NCI-H460 (cell line): ENCODE data around the gene MYOCOS. TPM values are rescaled to one million over a fixed set of nuclear protein-coding genes. Genes with fewer than 3 reads are reported as not detected.
"Not testable (repeated sequence)": the region's sequence is repeated elsewhere in the genome, so short reads cannot be mapped to it uniquely, and the experiment has no call there.

ENCODE experiments used
- DNase-seq: peaks from one replicate; pipeline ENCODE4 v3.0.0-alpha.2; 2016; ENCODE audit warnings: low read depth; ENCODE audit errors: extremely low read depth
- polyA plus RNA-seq: library from polyadenylated mRNA; depleted of rRNA; stranded (reverse); fragments of >200 nt; gene quantifications from 2 replicates; pipeline ENCODE4 v1.2.3, GENCODE V29; 2014; cell fraction: nucleus; rRNA removed
- total RNA-seq: library from RNA; depleted of rRNA; stranded (reverse); fragments of >200 nt; shearing (Covaris generic); gene quantifications from 2 replicates; pipeline ENCODE4 v1.2.3, GENCODE V29; 2014; rRNA removed

MYOCOS gene, protein sequence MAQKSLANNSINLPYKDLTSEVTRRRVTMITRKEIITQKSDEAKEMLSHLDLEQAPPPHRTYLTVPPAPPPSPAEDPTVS
- not detected in 2 replicates for total RNA-seq
- not detected in 2 replicates for polyA plus RNA-seq

DNA sequence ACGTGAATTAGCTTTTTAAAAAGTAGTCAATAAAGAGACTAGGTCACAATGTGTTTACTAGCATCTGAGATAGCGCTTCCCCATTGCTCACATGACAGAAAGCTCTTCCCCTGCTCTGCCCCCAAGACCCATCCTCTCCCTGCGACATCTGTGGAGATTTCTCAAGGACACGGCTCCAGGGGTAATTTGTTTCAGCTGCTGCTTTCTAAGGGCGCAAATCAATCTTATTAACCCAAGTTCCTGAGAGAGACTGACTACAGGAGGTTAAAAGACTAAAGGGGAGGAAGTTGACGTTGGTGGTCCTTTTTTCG, at the start of gene MYOCOS:
Gene MYOCOS, plus strand, starts transcription at position 92 of the 311 bp plus-strand sequence. CDS start 1,641 bp downstream, outside the sequence.
- DNase-seq: no peak

DNA sequence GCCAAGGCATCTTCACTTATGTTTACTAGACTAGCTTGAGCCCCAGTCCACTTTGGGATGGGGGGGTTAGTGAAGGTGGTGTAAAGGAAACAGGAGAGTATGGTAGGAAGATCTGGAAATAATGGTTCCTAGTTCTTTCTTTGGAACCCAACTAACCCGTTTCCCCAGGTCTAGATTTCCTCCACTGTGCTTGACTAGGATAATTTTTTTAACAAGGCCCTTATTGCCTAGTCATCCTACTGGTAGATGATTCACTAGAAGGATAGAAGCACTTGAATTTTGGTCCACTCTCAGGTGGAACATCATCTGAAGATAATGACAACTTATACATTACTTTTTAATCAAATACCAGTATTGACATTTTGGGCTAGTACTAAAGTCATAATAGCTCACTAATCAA, 45.9 kb upstream of the MYOCOS start:
- no peak for DNase-seq

DNA sequence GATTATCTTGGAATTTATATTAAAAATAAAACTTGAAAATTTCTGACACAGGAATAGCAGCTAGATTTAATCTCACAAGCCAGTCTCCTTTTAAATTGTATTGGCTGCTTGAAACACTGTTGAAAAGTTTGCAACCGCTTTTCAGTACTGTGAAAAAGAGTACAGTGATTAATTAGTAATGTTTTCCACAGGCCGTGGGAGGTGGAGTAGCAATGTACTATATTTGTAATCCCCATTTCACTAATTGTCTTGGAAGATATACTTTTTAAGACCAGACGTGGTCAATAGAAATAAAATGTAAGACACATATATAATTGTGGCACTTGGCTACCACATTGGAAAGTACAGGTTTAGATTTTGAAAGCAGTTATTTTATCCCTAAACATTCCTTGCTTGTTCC, 40.8 kb upstream of the MYOCOS start:
- DNase-seq: no peak

DNA sequence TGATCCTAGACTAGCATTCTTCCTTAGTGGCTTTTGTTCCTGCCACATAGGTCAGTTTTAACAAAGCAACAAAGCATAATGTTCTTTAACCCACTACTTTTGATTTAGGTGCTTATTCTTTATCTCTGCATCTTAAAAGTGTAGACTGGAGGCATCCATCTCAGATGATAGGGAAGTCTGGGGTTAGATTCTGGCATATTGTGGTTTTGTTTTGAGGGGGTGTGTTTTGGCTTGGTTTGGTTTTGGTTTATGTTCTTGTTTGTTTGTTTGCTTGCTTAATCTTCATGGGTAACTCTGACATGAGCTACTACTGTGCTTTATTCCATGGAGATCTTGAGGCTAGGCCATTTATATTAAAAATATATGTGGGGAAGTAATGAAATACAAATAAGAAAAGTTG, 40.3 kb upstream of the MYOCOS start:
- DNase-seq: no peak

DNA sequence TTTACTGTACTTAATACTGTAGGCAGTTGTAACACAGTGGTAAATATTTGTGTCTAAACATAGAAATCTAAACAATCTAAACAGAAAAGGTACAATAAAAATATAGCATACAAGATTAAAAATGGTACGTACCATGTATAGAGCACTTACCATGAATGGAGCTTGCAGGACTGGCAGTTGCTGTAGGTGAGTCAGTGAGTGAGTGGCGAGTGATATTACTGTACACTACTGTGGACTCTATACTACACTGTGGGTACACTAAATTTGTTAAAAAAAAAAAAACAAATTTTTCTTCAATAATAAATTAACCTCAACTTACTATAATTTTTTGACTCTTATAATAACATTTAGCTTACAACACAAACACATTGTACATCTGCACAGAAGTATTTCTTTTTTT, 39.5 kb upstream of the MYOCOS start:
- DNase-seq: no peak

DNA sequence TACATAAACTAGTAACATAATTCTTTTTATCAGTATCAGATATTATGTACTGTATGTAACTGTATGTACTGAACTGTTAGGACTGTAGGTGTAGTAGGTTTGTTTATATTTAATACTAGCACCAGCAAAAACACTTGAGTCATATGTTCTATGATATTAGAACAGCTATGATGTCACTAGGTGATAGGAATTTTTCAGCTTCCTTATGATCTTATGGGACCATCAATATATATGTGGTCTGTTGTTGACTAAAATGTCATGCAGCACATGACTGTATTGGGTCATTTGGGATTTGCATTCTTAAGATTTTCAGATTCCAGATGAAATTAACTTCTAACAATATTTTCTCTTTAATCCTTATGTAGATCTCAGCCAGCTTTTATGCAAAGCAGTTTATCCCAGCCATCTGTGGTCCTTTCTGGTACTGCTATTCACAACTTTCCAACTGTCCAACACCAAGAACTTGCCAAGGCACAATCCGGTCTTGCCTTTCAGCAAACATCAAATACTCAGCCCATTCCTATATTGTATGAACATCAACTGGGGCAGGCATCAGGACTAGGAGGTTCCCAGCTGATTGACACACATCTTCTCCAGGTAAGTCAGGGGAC, 38.3 kb upstream of the MYOCOS start:
- no peak for DNase-seq

DNA sequence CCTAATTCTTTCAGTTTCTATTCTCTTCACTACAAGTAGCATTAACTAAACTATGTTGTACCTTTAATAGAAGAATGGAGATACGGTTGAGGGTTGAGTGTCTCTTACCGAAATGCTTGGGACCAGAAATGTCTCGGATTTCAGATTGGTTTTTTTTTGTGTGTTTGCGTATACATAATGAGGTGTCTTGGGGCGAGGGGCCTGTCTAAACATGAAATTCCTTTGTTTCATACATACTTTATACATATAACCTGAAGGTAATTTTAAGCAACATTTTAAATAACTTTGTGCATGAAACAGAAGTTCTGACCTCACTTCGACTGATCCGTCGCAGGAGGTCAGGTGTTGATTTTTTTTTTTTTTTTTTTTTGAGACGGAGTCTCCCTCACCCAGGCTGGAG, 36.3 kb upstream of the MYOCOS start:
- DNase-seq: no peak

DNA sequence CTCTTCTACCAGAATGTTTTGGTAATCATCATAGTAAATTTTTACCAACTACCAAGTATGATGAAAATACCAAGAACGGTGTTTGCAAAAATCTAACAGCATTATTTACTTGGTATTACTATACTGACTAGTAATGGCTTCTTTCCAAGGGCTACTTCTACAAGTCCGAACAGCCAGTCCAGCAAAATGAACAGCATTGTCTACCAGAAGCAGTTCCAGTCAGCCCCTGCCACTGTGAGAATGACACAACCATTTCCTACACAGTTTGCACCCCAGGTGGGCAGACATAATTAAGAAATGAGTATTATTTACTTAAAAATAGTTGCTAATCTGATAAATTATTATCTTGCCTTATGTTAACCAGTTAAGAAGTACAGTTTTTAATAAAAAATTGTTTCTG, 33.8 kb upstream of the MYOCOS start:
- no peak for DNase-seq

DNA sequence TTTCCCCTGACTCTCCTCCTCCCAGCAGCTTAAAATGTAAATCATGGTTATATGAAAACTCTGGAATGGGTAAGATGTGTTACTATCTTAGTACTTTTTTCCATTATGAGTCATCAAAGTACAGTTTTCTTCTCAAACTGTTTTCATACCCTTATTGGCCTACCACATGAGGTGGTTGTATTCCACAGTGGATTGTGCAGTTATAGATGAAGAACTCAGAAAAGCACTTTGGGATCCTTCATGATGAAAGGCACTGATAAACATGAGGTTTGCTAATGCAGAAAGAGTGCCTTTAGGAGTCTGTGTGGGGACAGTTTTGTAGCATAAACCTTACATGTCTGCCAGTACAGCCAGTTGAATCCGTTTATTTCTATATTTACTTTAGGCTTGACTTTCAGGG, 32.0 kb upstream of the MYOCOS start:
- DNase-seq: no peak

DNA sequence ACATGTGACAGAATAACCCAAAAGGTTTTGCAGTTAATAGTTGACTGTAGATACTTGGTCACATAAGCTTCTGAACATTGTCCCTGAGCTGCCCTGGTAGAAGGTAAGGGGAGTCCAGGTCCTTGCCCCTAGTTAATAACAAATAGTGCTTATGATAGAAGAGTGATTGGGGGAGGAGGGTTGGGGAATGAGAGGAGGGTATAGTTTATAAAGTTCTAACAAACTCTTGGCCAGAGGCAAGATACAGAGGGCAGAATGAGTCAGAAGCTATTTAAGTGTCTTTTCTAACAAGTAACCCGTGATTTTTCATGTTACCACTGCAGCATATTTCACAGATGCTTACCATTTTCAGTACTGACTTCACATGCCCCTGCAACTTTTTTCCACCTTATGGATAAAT, 26.7 kb upstream of the MYOCOS start:
- no peak for DNase-seq

DNA sequence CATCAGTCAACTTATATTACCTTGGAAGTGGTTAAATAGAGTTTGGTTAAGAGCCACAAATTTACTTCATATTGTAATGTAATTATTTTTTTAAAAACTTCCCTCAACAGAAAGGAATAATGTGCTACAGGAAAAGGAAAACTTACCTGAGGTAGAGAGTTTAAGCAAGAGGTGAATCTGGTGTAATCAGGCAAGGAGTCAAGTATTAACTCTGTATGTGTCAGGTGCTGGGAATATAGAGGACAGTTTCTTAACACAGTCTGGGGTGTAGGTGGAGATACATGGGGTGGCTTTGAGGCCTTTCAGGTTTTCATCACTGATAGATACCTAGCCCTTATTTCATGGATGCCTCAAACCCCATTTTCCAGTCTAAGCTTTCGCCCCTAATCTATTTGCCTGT, 25.9 kb upstream of the MYOCOS start:
- no peak for DNase-seq

DNA sequence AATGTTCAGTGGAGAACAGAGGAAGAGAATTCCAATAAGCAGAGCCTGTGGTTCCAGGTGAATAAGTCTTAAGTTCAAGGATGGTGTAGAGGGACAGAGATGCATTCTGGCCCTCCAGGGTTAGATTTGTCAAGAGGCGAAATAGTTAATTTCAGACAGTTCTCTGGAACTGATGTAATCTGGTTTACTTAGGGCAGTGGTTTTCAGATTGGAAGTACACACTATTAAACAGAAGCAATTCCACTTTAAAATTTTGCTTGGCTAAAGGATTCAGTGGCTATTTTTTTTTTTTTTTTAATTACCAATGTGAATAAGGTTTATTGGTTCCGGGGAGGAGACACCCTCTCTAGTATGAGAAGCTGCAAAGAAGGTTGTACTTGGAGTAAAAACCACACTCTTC, 25.3 kb upstream of the MYOCOS start:
- no peak for DNase-seq

DNA sequence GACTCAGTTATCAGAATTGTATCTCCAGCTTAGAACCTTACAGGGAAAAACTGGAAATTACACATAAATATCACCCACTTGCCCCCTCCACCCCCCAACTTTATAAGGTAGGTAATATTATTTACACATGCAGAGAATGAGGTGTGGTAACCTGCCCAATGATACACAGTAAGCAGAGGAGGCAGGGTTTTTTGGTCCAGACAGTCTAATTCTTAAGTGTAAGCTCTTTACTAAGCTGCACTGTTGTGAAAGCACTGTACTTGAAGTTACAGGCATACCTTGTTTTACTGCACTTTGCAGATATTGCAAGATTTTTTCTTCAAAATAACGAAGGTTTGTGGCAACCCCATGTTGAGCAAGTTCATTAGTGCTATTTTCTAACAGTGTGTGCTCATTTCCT, 24.8 kb upstream of the MYOCOS start:
- DNase-seq: no peak

DNA sequence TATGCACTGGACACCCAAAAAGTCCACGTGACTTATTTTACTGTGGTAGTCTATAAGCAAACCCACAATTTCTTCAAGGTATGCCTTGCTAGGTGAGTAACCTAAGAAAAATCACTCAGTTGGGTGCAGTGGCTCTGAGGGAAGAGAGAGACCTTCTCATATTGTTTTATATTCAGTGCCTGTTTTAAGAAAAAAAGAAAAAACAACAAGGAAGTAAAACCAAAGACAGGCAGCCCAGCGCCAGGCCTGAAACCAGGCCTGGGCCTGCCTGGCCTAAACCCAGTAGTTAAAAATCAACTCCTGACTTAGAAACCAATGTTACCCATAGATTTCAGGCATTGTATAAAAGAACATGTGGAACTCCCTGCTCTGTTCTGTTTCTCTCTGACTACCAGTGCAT, 21.7 kb upstream of the MYOCOS start:
- DNase-seq: not testable (repeated sequence)

DNA sequence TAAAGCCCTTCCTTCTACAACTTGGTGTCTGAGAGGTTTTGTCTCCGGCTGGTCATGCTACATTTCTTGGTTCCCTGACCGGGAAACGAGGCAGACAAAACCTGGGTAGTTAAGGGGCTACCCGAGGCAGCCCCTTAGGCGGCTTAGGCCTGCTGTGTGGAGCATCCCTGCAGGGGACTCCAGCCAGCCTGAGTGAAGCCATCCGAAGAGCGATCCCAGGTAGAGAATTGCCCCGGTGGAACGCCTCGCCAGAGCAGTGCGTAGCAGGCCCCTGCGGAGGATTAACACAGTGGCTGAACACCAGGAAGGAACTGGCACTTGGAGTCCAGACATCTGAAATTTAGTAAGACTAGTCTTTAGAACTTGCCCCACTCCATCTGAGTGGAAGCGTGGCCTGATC, 21.2 kb upstream of the MYOCOS start:
- no peak for DNase-seq

DNA sequence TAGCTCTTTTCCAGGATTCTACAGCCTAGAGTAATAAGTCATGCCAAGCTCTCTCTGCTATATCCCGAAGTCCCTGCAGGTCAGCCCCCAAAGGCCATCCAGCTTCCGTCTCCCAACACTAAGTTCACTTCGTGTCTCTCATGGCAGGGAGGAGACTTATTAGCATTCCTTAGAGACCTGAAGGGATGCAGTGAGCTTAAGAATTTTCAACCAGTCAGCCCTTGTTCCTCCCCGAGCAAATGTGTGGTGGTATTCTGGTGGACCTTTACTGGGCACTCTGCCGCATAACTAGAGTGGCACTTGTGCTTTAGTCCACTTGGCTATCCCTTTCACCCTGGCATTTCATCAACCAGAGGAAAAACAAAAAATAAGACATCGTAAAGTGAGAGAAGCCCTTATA, 19.0 kb upstream of the MYOCOS start:
- not testable (repeated sequence) for DNase-seq

DNA sequence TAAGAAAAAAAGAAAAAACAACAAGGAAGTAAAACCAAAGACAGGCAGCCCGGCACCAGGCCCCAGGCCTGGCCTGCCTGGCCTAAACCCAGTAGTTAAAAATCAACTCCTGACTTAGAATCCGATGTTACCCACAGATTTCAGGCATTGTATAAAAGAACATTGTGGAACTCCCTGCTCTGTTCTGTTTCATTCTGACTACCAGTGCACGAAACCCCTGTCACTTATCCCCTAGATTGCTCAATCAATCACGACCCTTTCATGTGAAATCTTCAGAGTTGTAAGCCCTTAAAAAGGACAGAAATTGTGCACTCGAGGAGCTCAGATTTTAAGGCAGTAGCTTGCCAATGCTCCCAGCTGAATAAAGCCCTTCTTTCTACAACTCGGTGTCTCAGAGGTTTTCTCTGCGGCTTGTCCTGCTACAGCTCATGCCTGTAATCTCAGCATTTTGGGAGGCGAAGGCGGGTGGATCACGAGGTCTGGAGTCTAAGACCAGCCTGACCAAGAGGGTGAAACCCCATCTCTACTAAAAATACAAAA, 15.6 kb upstream of the MYOCOS start:
- DNase-seq: no peak

DNA sequence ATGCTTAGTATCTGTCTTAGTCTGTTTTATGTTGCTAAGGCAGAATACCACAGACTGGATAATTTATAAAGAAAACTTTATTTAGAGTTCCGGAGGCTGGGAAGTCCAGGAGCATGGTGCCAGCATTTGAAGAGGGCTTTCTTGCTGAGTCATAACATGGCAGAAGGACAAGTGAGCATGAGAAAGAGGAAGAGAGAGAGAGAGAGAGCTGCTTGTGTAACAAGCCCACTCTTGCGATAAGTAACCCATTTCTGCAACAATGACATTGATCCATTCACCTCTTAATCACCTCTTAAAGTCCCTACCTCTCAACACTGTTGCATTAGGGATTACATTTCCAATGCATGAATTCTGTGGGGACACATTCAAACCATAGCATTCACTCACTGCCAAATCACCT, 11.7 kb upstream of the MYOCOS start:
- DNase-seq: no peak

DNA sequence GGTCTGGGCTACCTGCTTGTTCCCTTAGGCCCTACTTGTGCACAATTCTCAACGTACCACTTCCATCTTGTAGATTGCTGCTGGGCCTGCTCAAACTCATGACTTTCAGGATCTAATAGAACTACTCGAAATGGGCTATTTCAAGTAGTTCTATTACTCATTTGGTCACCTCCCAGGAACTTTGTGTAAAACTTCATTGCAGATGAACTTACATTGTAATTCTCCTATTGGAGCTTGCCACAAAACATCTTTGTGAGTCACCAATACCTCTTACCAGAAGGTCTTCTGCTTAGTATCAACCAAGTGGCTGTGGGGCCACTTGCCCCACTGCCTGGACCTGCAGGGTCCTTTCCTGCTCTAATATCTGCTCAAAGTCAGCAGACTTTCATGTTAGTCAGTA, 10.7 kb upstream of the MYOCOS start:
- no peak for DNase-seq

DNA sequence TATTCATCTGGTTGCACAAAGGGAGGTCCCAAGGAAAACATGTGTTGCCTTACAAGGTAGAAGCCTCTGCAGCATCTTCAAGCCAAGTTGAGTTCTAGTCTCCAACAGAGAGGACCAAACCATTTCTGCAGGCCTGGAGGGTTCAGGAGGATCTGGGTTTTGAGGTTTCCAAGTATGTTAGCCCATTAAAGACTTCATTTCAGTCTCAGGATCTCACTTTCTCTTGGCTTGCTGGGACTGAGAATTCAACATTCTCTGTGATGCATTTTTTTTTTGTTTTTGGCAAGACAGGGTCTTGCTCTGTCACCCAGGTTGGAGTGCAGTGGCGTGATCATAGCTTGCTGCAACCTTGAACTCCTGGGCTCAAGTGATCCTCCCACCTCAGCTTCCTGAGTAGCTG, 8.8 kb upstream of the MYOCOS start:
- DNase-seq: no peak

DNA sequence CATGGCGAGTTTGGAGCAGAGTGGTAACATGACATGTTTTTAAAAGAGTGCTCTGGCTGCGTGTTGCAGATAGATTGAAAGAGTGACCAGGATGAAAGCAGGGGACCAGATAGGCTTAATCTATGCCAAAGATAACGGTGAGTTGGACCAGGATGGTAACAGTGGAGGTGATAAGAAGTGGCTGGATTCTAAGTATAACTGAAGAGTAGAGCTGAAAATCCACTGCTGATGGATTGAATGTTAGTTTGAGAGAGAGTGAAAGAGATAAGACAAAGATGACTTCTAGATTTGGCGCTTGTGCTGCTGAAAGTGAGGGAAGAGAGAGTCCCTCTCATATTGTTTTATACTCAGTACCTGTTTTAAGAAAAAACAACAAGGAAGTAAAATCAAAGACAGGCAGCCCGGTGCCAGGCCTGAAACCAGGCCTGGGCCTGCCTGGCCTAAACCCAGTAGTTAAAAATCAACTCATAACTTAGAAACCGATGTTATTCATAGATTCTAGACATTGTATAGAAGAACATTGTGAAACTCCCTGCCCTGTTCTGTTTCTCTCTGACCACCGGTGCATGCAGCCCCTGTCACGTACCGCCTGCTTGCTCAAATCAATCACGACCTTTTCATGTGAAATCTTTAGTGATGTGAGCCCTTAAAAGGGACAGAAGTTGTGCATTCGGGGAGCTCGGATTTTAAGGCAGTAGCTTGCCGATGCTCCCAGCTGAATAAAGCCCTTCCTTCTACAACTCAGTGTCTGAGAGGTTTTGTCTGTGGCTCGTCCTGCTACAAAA, 6.7 kb upstream of the MYOCOS start:
- not testable (repeated sequence) for DNase-seq

DNA sequence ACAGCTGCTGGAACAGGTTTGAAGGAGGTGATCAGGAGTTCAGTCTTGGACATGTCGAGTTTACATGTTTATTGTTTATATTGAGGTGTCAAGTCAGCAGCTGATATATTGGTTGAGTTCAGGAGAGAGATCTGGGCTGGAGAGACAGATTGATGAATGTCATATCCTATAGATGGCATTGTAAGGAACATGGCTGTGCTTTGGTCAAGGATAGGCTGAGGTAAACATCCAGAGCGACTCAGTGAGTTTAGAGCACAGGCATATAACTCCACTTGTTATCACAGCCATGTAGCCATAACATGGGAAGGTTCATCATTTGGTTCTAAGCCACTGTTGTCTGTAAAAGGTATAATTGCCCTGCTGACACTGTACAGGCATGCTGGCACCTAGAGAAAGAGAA, 5.5 kb upstream of the MYOCOS start:
- DNase-seq: no peak
